Measurements from ENCODE around the gene UBE2O.
A peak's percentile ranks its signal among the peaks of the same experiment; 100 is the strongest.

The UBE2O gene

GRCh38 chr17:76462556-76463290, 9.8 kb upstream of the UBE2O start:
- H3K9me3 Mint-ChIP-seq: no peaks in the 10 kb centered on the region
- no peak overlapping the region for H3K27ac Mint-ChIP-seq
- H3K36me3 Mint-ChIP-seq (ENCODE audit: low read depth): no peaks in the 10 kb centered on the region
- no peak overlapping the region for H3K4me3 Mint-ChIP-seq
- peaks cover 4% of the 10 kb centered on the region for H3K4me1 Mint-ChIP-seq (ENCODE audit: low read depth)
- H3K27me3 Mint-ChIP-seq: no peaks in the 10 kb centered on the region

GRCh38 chr17:76461765-76462555, 9.0 kb upstream of the UBE2O start:
- Mint-ChIP-seq H3K27me3 (no peaks in the 10 kb centered on the region), H3K9me3 (no peaks in the 10 kb centered on the region), H3K36me3 (ENCODE audit: low read depth) (no peaks in the 10 kb centered on the region), H3K27ac (no peak overlapping the region), H3K4me1 (ENCODE audit: low read depth) (peaks cover 4% of the 10 kb centered on the region), H3K4me3 (no peak overlapping the region)

- no peak overlapping the region for H3K4me3 Mint-ChIP-seq
Measured at GRCh38 chr17:76459674-76460073, 6.7 kb upstream of the UBE2O start.

GRCh38 chr17:76458580-76459490, 5.9 kb upstream of the UBE2O start:
- no peaks in the 10 kb centered on the region for H3K4me1 Mint-ChIP-seq (ENCODE audit: low read depth)
- H3K27ac Mint-ChIP-seq: no peak overlapping the region
- H3K27me3 Mint-ChIP-seq: no peaks in the 10 kb centered on the region
- no peaks in the 10 kb centered on the region for H3K36me3 Mint-ChIP-seq (ENCODE audit: low read depth)
- no peaks in the 10 kb centered on the region for H3K9me3 Mint-ChIP-seq
- no peak overlapping the region for H3K4me3 Mint-ChIP-seq

More at GRCh38 chr17:76459674-76460073, 6.7 kb upstream of the UBE2O start:
- H3K27ac Mint-ChIP-seq: no peak overlapping the region
- H3K9me3 Mint-ChIP-seq: no peaks in the 10 kb centered on the region
- no peaks in the 10 kb centered on the region for H3K36me3 Mint-ChIP-seq (ENCODE audit: low read depth)
- H3K4me1 Mint-ChIP-seq (ENCODE audit: low read depth): no peaks in the 10 kb centered on the region
- no peaks in the 10 kb centered on the region for H3K27me3 Mint-ChIP-seq

- Mint-ChIP-seq H3K36me3 (ENCODE audit: low read depth) (peaks cover 16% of the 10 kb centered on the region), H3K4me3 (peak overlapping the region; percentile 90), H3K4me1 (ENCODE audit: low read depth) (peaks cover 34% of the 10 kb centered on the region), H3K9me3 (no peaks in the 10 kb centered on the region), H3K27me3 (no peaks in the 10 kb centered on the region), H3K27ac (peak overlapping the region; percentile 3)
Measured at GRCh38 chr17:76453431-76453743, 435 bp upstream of the UBE2O start.

- Mint-ChIP-seq H3K27me3 (no peaks in the 10 kb centered on the region), H3K36me3 (ENCODE audit: low read depth) (peaks cover 16% of the 10 kb centered on the region), H3K9me3 (no peaks in the 10 kb centered on the region), H3K4me1 (ENCODE audit: low read depth) (peaks cover 46% of the 10 kb centered on the region), H3K27ac (no peak overlapping the region), H3K4me3 (peak overlapping the region; percentile 90)
Measured at GRCh38 chr17:76452127-76452659, 759 bp downstream of the UBE2O start.

- no peaks in the 10 kb centered on the region for H3K27me3 Mint-ChIP-seq
- H3K27ac Mint-ChIP-seq: no peak overlapping the region
- no peaks in the 10 kb centered on the region for H3K9me3 Mint-ChIP-seq
- peaks cover 53% of the 10 kb centered on the region for H3K4me1 Mint-ChIP-seq (ENCODE audit: low read depth)
- peaks cover 16% of the 10 kb centered on the region for H3K36me3 Mint-ChIP-seq (ENCODE audit: low read depth)
- peak overlapping the region; percentile 90 for H3K4me3 Mint-ChIP-seq
Measured at GRCh38 chr17:76451506-76451905, 1.4 kb downstream of the UBE2O start.

GRCh38 chr17:76449126-76449525, 3.8 kb downstream of the UBE2O start:
- Mint-ChIP-seq H3K4me1 (ENCODE audit: low read depth) (peaks cover 77% of the 10 kb centered on the region), H3K27ac (no peak overlapping the region), H3K36me3 (ENCODE audit: low read depth) (peaks cover 16% of the 10 kb centered on the region), H3K9me3 (no peaks in the 10 kb centered on the region), H3K4me3 (no peak overlapping the region), H3K27me3 (no peaks in the 10 kb centered on the region)

GRCh38 chr17:76447931-76448652, 4.9 kb downstream of the UBE2O start:
- Mint-ChIP-seq H3K9me3 (no peaks in the 10 kb centered on the region), H3K27me3 (no peaks in the 10 kb centered on the region), H3K4me3 (no peak overlapping the region), H3K4me1 (ENCODE audit: low read depth) (peaks cover 83% of the 10 kb centered on the region), H3K36me3 (ENCODE audit: low read depth) (peaks cover 21% of the 10 kb centered on the region), H3K27ac (no peak overlapping the region)

GRCh38 chr17:76446449-76447231, 6.3 kb downstream of the UBE2O start:
- no peak overlapping the region for H3K4me3 Mint-ChIP-seq
- peak overlapping the region; percentile 49 for H3K27ac Mint-ChIP-seq
- peaks cover 21% of the 10 kb centered on the region for H3K36me3 Mint-ChIP-seq (ENCODE audit: low read depth)
- H3K4me1 Mint-ChIP-seq (ENCODE audit: low read depth): peaks cover 94% of the 10 kb centered on the region
- H3K9me3 Mint-ChIP-seq: no peaks in the 10 kb centered on the region
- H3K27me3 Mint-ChIP-seq: no peaks in the 10 kb centered on the region

GRCh38 chr17:76445697-76446448, 7.1 kb downstream of the UBE2O start:
- H3K4me1 Mint-ChIP-seq (ENCODE audit: low read depth): peaks cover 94% of the 10 kb centered on the region
- no peak overlapping the region for H3K4me3 Mint-ChIP-seq
- no peak overlapping the region for H3K27ac Mint-ChIP-seq
- no peaks in the 10 kb centered on the region for H3K9me3 Mint-ChIP-seq
- peaks cover 14% of the 10 kb centered on the region for H3K36me3 Mint-ChIP-seq (ENCODE audit: low read depth)
- no peaks in the 10 kb centered on the region for H3K27me3 Mint-ChIP-seq

- H3K4me1 Mint-ChIP-seq (ENCODE audit: low read depth): peaks cover 89% of the 10 kb centered on the region
- no peak overlapping the region for H3K4me3 Mint-ChIP-seq
- H3K27ac Mint-ChIP-seq: peak overlapping the region; percentile 15
- H3K36me3 Mint-ChIP-seq (ENCODE audit: low read depth): peaks cover 5% of the 10 kb centered on the region
- no peaks in the 10 kb centered on the region for H3K27me3 Mint-ChIP-seq
- no peaks in the 10 kb centered on the region for H3K9me3 Mint-ChIP-seq
Measured at GRCh38 chr17:76444518-76445311, 8.2 kb downstream of the UBE2O start.

Measured in stimulated activated naive CD8-positive, alpha-beta T cell treated with anti-CD3 and anti-CD28 coated beads, Interleukin-15, Interleukin-2, amounts not matched to agents 100 ng/mL and 50 ng/mL, for 24 hours (primary cell).